ENCODE data around the gene SPINDOC. TPM values are rescaled to one million over a fixed set of nuclear protein-coding genes. Genes with fewer than 3 reads are reported as not detected.

SPINDOC gene
- total RNA-seq, 2 donors from 2014 or later, result 17.8 to 36.2 TPM

GRCh38 chr11:63765688-63766241 is 47.5 kb upstream of the SPINDOC start:
- intact Hi-C loops (cut with DNase I), result loop anchor here (5.0 kb wide), 2 partner anchors 47 to 387 kb away; partner anchors contain the start of gene SPINDOC
- 73% methylated on average over 16 of the region's 18 CpGs for WGBS

DNA sequence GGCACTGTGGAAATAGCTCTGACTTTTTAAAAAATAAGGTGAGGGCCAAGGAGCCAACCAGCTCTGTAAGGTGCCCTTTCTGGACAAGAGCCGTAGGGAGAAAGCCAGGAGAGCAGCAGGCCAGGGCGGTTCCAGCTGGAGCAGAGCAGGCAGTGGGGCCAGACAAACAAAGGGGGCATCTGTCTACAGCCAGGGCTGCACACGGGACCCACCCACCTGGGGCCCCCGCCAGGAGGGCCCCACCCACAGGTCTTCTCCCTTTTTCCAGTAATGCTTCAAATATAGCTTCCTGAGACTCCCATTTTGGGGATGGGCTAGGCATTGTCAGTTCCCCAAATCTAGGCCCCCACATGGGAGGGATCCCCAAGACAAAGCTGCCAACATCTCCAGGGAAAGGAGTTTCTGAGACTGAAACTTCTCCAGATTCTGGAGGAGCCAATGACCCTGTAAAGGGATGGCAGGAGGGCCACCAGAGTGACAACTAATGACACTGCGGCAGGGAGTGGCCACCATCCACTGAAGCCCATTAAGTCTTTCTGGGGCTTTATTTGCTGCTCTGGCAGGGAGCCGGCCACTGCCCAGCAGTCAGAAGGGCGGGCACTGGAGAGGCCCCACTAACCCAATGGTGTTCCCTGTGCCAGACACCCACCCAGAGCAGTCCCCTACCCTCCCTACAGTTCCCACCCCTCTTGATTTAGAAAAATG is 46.6 kb upstream of the SPINDOC start:
- H3K27me3 ChIP-seq (replicated peaks; ENCODE audit: insufficient read depth), result no peaks in the 10 kb centered on the region
- no peaks in the 10 kb centered on the region for H3K36me3 ChIP-seq
- DNase-seq (ENCODE audit: low spot score), result no peak
- H3K27ac ChIP-seq, result no peak overlapping the region
- H3K4me1 ChIP-seq (replicated peaks), result peaks cover 7% of the 10 kb centered on the region
- intact Hi-C loops (cut with DNase I), result loop anchor here (5.0 kb wide), 2 partner anchors 46 to 386 kb away; partner anchors contain the start of gene SPINDOC
- no peaks in the 10 kb centered on the region for H3K9me3 ChIP-seq
- WGBS, result 49% methylated on average over 7 of the region's 7 CpGs
- H3K4me3 ChIP-seq, result no peak overlapping the region
- TF ChIP-seq POLR2AphosphoS5 (IDR thresholded peaks at IDR 0.05) (no peak), CTCF (IDR thresholded peaks at IDR 0.05) (no peak), POLR2A (IDR thresholded peaks at IDR 0.05) (no peak)

More at GRCh38 chr11:63765688-63766241, 47.5 kb upstream of the SPINDOC start:
- H3K36me3 ChIP-seq, result no peaks in the 10 kb centered on the region
- no peaks in the 10 kb centered on the region for H3K27me3 ChIP-seq (replicated peaks; ENCODE audit: insufficient read depth)
- H3K9me3 ChIP-seq, result no peaks in the 10 kb centered on the region
- TF ChIP-seq POLR2A (IDR thresholded peaks at IDR 0.05) (no peak), CTCF (IDR thresholded peaks at IDR 0.05) (no peak), POLR2AphosphoS5 (IDR thresholded peaks at IDR 0.05) (no peak)
- no peak overlapping the region for H3K4me3 ChIP-seq
- peaks cover 7% of the 10 kb centered on the region for H3K4me1 ChIP-seq (replicated peaks)
- DNase-seq (ENCODE audit: low spot score), result no peak
- H3K27ac ChIP-seq, result no peak overlapping the region

GRCh38 chr11:63767267-63767564 is 46.0 kb upstream of the SPINDOC start:
- Histone ChIP-seq H3K36me3 (no peaks in the 10 kb centered on the region), H3K4me1 (replicated peaks) (peaks cover 7% of the 10 kb centered on the region), H3K27me3 (replicated peaks; ENCODE audit: insufficient read depth) (no peaks in the 10 kb centered on the region), H3K9me3 (no peaks in the 10 kb centered on the region), H3K4me3 (peak overlapping the region; percentile 67 to 79), H3K27ac (peak overlapping the region; percentile 72 to 82)
- TF ChIP-seq CTCF (IDR thresholded peaks at IDR 0.05) (no peak), POLR2AphosphoS5 (IDR thresholded peaks at IDR 0.05) (no peak), POLR2A (IDR thresholded peaks at IDR 0.05) (no peak)
- WGBS, result 11% methylated on average over 4 of the region's 4 CpGs
- no peak for DNase-seq (ENCODE audit: low spot score)
- intact Hi-C loops (cut with DNase I), result loop anchor here (5.0 kb wide), 2 partner anchors 45 to 385 kb away; partner anchors contain the start of gene SPINDOC

DNA sequence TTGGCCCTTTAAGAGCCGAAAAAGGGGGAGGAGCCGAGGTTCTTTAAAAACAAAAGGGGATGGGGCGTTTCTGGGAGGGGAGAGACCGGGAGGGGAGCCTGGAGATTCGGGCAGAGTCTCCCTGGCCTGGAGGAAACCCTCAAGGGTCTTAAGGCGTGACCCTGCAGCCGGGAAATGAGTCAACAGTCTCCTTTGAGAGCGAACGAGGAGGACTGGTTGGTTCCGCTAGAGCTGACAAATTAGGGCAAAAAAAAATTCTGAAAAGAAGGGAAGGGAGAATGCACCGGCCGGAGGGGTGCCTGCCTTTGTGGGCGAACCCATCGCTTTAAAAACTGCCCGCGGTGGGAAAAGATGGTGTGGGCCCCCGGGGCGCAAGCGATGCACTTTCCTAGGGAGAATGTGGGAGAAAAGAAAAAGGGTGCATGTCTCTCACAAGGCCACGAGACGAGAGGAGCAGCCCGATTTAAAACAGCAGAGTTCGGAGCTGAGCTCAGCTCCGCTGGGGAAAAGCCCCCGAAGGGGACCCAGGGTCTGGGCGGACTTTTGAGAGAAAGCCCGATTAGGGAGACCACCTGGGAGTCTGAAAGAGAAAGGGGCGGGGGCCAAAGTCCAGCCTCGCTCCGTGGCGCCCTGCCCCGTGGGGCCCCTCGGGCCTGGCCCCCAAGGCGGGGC is 45.6 kb upstream of the SPINDOC start:
- H3K27me3 ChIP-seq (replicated peaks; ENCODE audit: insufficient read depth), result no peaks in the 10 kb centered on the region
- no peak for TF ChIP-seq CTCF (IDR thresholded peaks at IDR 0.05)
- TF ChIP-seq POLR2AphosphoS5 (IDR thresholded peaks at IDR 0.05), result peak; percentile 35
- no peaks in the 10 kb centered on the region for H3K36me3 ChIP-seq
- no peak for DNase-seq (ENCODE audit: low spot score)
- peaks cover 4% of the 10 kb centered on the region for H3K4me1 ChIP-seq (replicated peaks)
- H3K27ac ChIP-seq, result peak overlapping the region; percentile 72 to 82
- intact Hi-C loops (cut with DNase I), result loop anchor here (2.0 to 5.0 kb wide), 3 partner anchors 45 to 385 kb away; partner anchors contain the start of gene SPINDOC
- H3K9me3 ChIP-seq, result no peaks in the 10 kb centered on the region
- 1% methylated on average over 33 of the region's 34 CpGs for WGBS
- H3K4me3 ChIP-seq, result peak overlapping the region; percentile 67 to 79

Measured in prostate gland (tissue), 2 donors.